Ovary (tissue), 9 donors: ENCODE measurements around the gene ZNF74. TPM values are rescaled to one million over a fixed set of nuclear protein-coding genes. Genes with fewer than 3 reads are reported as not detected.

Experiments
- DNase-seq, 5 donors: peaks; one replicate each; pipeline ENCODE4 v3.0.0-alpha.2; 2019 to 2020
- H3K27ac ChIP-seq, 2 donors: fragments of 200-600 bp; one replicate each; pipeline versions ENCODE4 v1.5.1 to v1.8.0; 2019 to 2022
- H3K27me3 ChIP-seq: fragments of 200-600 bp; one replicate; pipeline ENCODE4 v1.8.0; 2022
- H3K36me3 ChIP-seq: fragments of 200-600 bp; sonication (generic); one replicate; pipeline ENCODE4 v1.5.1; 2019
- H3K4me1 ChIP-seq: one replicate; pipeline ENCODE4 v1.8.1; 2013; ENCODE audit warnings: mild to moderate bottlenecking, moderate library complexity; ENCODE audit not compliant: insufficient read depth
- H3K4me3 ChIP-seq: fragments of 200-600 bp; sonication (generic); one replicate; pipeline ENCODE4 v1.5.1; 2017
- H3K9me3 ChIP-seq, 2 donors: fragments of 200-600 bp in 1 of 2; sonication (generic) in 1 of 2; one replicate each; pipeline versions ENCODE4 v1.5.1 to v1.8.1; 2013 to 2019; ENCODE audit warnings: mild to moderate bottlenecking in 1 of 2, moderate library complexity in 1 of 2
- EP300 ChIP-seq: sonication (generic); formaldehyde crosslinking; IDR thresholded peaks from one replicate; pipeline ENCODE4 v1.6.1; 2017; ENCODE audit warnings: antibody characterized with exemption
- POLR2A ChIP-seq: fragments of 450-650 bp; IDR thresholded peaks from one replicate; pipeline ENCODE4 v1.6.1; 2017; ENCODE audit warnings: antibody characterized with exemption, mild to moderate bottlenecking, moderate library complexity
- WGBS, 3 donors: extraction: QIAGEN DNeasy Blood & Tissue Kit in 1 of 3; methylation state at CpG; one replicate each; pipeline versions ENCODE4 v1.1.5 to v1.1.7; 2013 to 2017; 5-methylcytosine and 5-hydroxymethylcytosine counted together
- intact Hi-C, 4 donors: fragments of 100-400 bp; cut with DNase I; formaldehyde crosslinking; loops; one replicate each; pipeline versions ENCODE4 v1.11.0 to v1.15.1; 2022 to 2023
- polyA plus RNA-seq, 2 donors: library from polyadenylated mRNA; stranded (reverse); fragments of 200-250 nt in 1 of 2; fragments of 350-450 nt in 1 of 2; fragmentation: Illumina TruSeq in 1 of 2; extraction: RNeasy Lipid Tissue Mini Kit (QIAGEN cat#74804) in 1 of 2; gene quantifications; one replicate each; pipeline ENCODE4 v1.2.3, GENCODE V29; 2013 to 2014
- total RNA-seq, 7 donors: library from RNA; depleted of rRNA in 2 of 7; stranded (reverse); fragments of >200 nt in 2 of 7; fragmentation: NEBNext Ultra II Directional in 3 of 7; extraction: Animal tissue kit (Norgen Biotek cat#: 25700) in 3 of 7; gene quantifications; one replicate each; pipeline versions ENCODE4 v1.1.0 to v1.2.4, GENCODE V29; 2016 to 2023
- TF ChIP-seq, protein P1 (sequence below), 3 donors: fragments of 450-650 bp in 2 of 3; fragments of 200-600 bp in 1 of 3; IDR thresholded peaks; one replicate each; pipeline versions ENCODE4 v1.5.1 to v1.8.0; 2016 to 2022; ENCODE audit warnings: antibody characterized with exemption in 3 of 3, mild to moderate bottlenecking in 1 of 3
- donor health status: DM: no; HTN: no; CAD: no; lungs with moderate emphysema.
- donor health status: DM: no; HTN: no; CAD: no.
- donor health status: Bipolar disorder and iron deficiency.
- donor health status: DM: yes; HTN: yes; CAD: no.
- donor health status: DM: no; HTN: no; CAD: no.
- donor health status: DM: yes; HTN: yes; CAD: no.

The ZNF74 gene
- total and polyA plus RNA-seq, 9 donors: 6.1 to 16.8 (median 11.6) TPM

GRCh38 chr22:20395181-20395906, 1.4 kb downstream of the ZNF74 start:
- DNase-seq: no peak
- 54 to 68% (median 60%) methylated on average over 20 of the region's 20 CpGs for WGBS, 3 donors

DNA sequence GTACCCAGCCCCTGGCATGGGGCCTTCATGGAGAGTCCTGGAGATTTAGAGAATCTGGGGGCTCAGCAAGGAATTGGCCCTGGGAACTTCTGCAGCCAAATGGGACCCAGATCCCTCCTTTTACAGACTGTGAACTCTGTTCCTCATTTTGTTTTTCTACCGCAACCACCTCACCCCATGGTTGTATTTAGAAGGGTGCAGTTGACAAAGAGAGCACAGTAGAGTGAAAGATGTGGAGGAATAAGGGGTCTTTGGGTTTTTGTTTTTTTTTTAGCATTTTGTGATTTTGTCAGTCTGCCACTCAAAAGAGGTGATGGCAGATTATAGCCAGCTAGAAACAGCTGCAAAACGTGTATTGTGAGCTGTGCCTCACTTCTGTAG, 1.9 kb downstream of the ZNF74 start:
- WGBS, 3 donors: 56 to 78% (median 72%) methylated on average over 2 of the region's 2 CpGs
- DNase-seq: no peak
- no peak for TF ChIP-seq EP300
- TF ChIP-seq POLR2A: no peak
- TF ChIP-seq, protein P1, sequence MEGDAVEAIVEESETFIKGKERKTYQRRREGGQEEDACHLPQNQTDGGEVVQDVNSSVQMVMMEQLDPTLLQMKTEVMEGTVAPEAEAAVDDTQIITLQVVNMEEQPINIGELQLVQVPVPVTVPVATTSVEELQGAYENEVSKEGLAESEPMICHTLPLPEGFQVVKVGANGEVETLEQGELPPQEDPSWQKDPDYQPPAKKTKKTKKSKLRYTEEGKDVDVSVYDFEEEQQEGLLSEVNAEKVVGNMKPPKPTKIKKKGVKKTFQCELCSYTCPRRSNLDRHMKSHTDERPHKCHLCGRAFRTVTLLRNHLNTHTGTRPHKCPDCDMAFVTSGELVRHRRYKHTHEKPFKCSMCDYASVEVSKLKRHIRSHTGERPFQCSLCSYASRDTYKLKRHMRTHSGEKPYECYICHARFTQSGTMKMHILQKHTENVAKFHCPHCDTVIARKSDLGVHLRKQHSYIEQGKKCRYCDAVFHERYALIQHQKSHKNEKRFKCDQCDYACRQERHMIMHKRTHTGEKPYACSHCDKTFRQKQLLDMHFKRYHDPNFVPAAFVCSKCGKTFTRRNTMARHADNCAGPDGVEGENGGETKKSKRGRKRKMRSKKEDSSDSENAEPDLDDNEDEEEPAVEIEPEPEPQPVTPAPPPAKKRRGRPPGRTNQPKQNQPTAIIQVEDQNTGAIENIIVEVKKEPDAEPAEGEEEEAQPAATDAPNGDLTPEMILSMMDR (IDR thresholded peaks at IDR 0.05): no peak

More at GRCh38 chr22:20395181-20395906, 1.4 kb downstream of the ZNF74 start:
- H3K4me3 ChIP-seq: no peak overlapping the region
- no peaks in the 10 kb centered on the region for H3K27me3 ChIP-seq
- no peaks in the 10 kb centered on the region for H3K36me3 ChIP-seq
- no peak overlapping the region for H3K27ac ChIP-seq
- no peaks in the 10 kb centered on the region for H3K9me3 ChIP-seq
- intact Hi-C loops: no loop called here
- H3K4me1 ChIP-seq: peaks cover 8% of the 10 kb centered on the region
- TF ChIP-seq EP300: no peak
- TF ChIP-seq, protein P1 (IDR thresholded peaks at IDR 0.05): no peak
- no peak for TF ChIP-seq POLR2A

GRCh38 chr22:20396639-20397038, 2.7 kb downstream of the ZNF74 start:
- no peaks in the 10 kb centered on the region for H3K36me3 ChIP-seq
- no peak overlapping the region for H3K4me3 ChIP-seq
- no peaks in the 10 kb centered on the region for H3K9me3 ChIP-seq
- H3K4me1 ChIP-seq: peaks cover 8% of the 10 kb centered on the region
- 89 to 98% (median 91%) methylated on average over 1 of the region's 1 CpG for WGBS, 3 donors
- intact Hi-C loops: no loop called here
- no peak overlapping the region for H3K27ac ChIP-seq
- H3K27me3 ChIP-seq: no peaks in the 10 kb centered on the region
- DNase-seq: no peak
- TF ChIP-seq EP300: no peak
- no peak for TF ChIP-seq POLR2A
- TF ChIP-seq, protein P1 (IDR thresholded peaks at IDR 0.05): no peak

More for the DNA sequence above, 1.9 kb downstream of the ZNF74 start:
- no peaks in the 10 kb centered on the region for H3K9me3 ChIP-seq
- H3K4me3 ChIP-seq: no peak overlapping the region
- H3K27me3 ChIP-seq: no peaks in the 10 kb centered on the region
- no peaks in the 10 kb centered on the region for H3K36me3 ChIP-seq
- H3K27ac ChIP-seq: no peak overlapping the region
- intact Hi-C loops: no loop called here
- peaks cover 8% of the 10 kb centered on the region for H3K4me1 ChIP-seq

GRCh38 chr22:20397498-20397897, 3.5 kb downstream of the ZNF74 start:
- no peak for DNase-seq
- TF ChIP-seq POLR2A: no peak
- TF ChIP-seq EP300: no peak
- TF ChIP-seq, protein P1 (IDR thresholded peaks at IDR 0.05): no peak
- Histone ChIP-seq H3K36me3 (no peaks in the 10 kb centered on the region), H3K9me3 (no peaks in the 10 kb centered on the region), H3K4me3 (no peak overlapping the region), H3K27ac (no peak overlapping the region), H3K27me3 (no peaks in the 10 kb centered on the region), H3K4me1 (peaks cover 8% of the 10 kb centered on the region)
- intact Hi-C loops: no loop called here
- 91 to 97% (median 94%) methylated on average over 2 of the region's 2 CpGs for WGBS, 3 donors
